Activated CD4-positive, alpha-beta memory T cell treated with anti-CD3 and anti-CD28 coated beads, Interleukin-2, amount 10 ng/mL, durations not matched to agents 7 days and 5 days (primary cell): ENCODE results near the gene WFDC8. TPM values are rescaled to one million over a fixed set of nuclear protein-coding genes. Genes with fewer than 3 reads are reported as not detected.
"Not testable (repeated sequence)": the region's sequence is repeated elsewhere in the genome, so short reads cannot be mapped to it uniquely, and the experiment has no call there.

Experiments used
- CTCF ChIA-PET: fragments of 350-600 bp; sonication (Branson Sonifier 250); formaldehyde crosslinking; loops from one replicate; lab custom pipeline; 2021; ENCODE audit warnings: antibody characterized with exemption, inconsistent platforms; lab: Charles Lee
- POLR2A ChIA-PET: fragments of 350-600 bp; sonication (Branson Sonifier 250); formaldehyde crosslinking; loops from one replicate; lab custom pipeline; 2021; ENCODE audit warnings: antibody characterized with exemption; lab: Charles Lee
- DNase-seq: peaks from one replicate; pipeline ENCODE4 v3.0.0-alpha.2; 2020
- H3K27ac Mint-ChIP-seq: one replicate; pipeline ENCODE4 v1.8.0; 2021; ENCODE audit warnings: mild to moderate bottlenecking, mixed read lengths
- H3K27me3 Mint-ChIP-seq: one replicate; pipeline ENCODE4 v1.8.0; 2021; ENCODE audit warnings: mixed read lengths
- H3K36me3 Mint-ChIP-seq: one replicate; pipeline ENCODE4 v1.8.0; 2021; ENCODE audit warnings: low read depth, mixed read lengths
- H3K4me1 Mint-ChIP-seq: one replicate; pipeline ENCODE4 v1.8.0; 2021; ENCODE audit warnings: mixed read lengths
- H3K4me3 Mint-ChIP-seq: one replicate; pipeline ENCODE4 v1.8.0; 2021; ENCODE audit warnings: mild to moderate bottlenecking, mixed read lengths
- H3K9me3 Mint-ChIP-seq: one replicate; pipeline ENCODE4 v1.8.0; 2021; ENCODE audit warnings: mixed read lengths
- total RNA-seq, 2 experiments: library from RNA; stranded (reverse); gene quantifications; one replicate each; pipeline ENCODE4 v1.2.3, GENCODE V29; 2021

The WFDC8 gene
- total RNA-seq, 2 experiments from 2014 or later: not detected

GRCh38 chr20:45583502-45583901 lies 4.4 kb upstream of the WFDC8 start:
- DNase-seq: no peak
- ChIA-PET POLR2A (no interaction called here), CTCF (no interaction called here)
- Mint-ChIP-seq H3K27ac (no peak overlapping the region), H3K36me3 (no peaks in the 10 kb centered on the region), H3K27me3 (peaks cover 21% of the 10 kb centered on the region), H3K4me1 (no peaks in the 10 kb centered on the region), H3K4me3 (no peak overlapping the region), H3K9me3 (no peaks in the 10 kb centered on the region)

- Mint-ChIP-seq H3K27me3 (peaks cover 24% of the 10 kb centered on the region), H3K4me3 (no peak overlapping the region), H3K36me3 (no peaks in the 10 kb centered on the region), H3K27ac (no peak overlapping the region), H3K9me3 (no peaks in the 10 kb centered on the region), H3K4me1 (no peaks in the 10 kb centered on the region)
- CTCF ChIA-PET: interaction anchor here (0.7 kb wide), 1 partner anchor 285 kb away, joined by 4 read pairs; no protein-coding TSS in a partner anchor
- no peak for DNase-seq
- POLR2A ChIA-PET: no interaction called here
Measured at GRCh38 chr20:45581702-45582101, 2.6 kb upstream of the WFDC8 start.

GRCh38 chr20:45578231-45578630 lies 853 bp downstream of the WFDC8 start:
- Mint-ChIP-seq H3K4me1 (no peaks in the 10 kb centered on the region), H3K4me3 (no peak overlapping the region), H3K27me3 (peaks cover 22% of the 10 kb centered on the region), H3K27ac (no peak overlapping the region), H3K9me3 (no peaks in the 10 kb centered on the region), H3K36me3 (no peaks in the 10 kb centered on the region)
- ChIA-PET POLR2A (no interaction called here), CTCF (no interaction called here)
- DNase-seq: no peak

- no peaks in the 10 kb centered on the region for H3K4me1 Mint-ChIP-seq
- no peak for DNase-seq
- peaks cover 23% of the 10 kb centered on the region for H3K27me3 Mint-ChIP-seq
- CTCF ChIA-PET: no interaction called here
- no peaks in the 10 kb centered on the region for H3K9me3 Mint-ChIP-seq
- no peaks in the 10 kb centered on the region for H3K36me3 Mint-ChIP-seq
- H3K4me3 Mint-ChIP-seq: no peak overlapping the region
- POLR2A ChIA-PET: no interaction called here
- H3K27ac Mint-ChIP-seq: no peak overlapping the region
Measured at GRCh38 chr20:45576995-45577394, 2.1 kb downstream of the WFDC8 start.

DNA sequence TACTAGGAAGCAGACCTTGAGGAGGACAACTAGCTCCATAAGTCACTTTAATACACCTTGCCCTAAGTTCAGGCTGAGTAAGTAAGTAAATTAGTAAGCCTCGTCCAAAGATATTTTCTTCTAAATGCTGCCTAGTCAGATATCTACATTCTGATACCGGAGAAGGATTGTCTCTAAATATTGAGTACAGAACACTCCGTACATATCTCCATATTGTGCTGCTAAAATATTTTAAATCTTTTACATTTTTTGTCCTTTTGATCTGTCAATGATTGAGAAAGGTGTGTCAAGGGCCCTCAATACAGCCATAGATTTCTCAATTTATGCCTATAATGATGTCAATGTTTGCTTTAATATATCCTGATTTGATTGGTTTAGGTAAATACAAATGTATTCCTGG lies 3.2 kb downstream of the WFDC8 start:
- no peaks in the 10 kb centered on the region for H3K9me3 Mint-ChIP-seq
- H3K27me3 Mint-ChIP-seq: peaks cover 25% of the 10 kb centered on the region
- POLR2A ChIA-PET: no interaction called here

GRCh38 chr20:45569650-45570049 lies 9.4 kb downstream of the WFDC8 start:
- H3K4me3 Mint-ChIP-seq, H3K27ac Mint-ChIP-seq: not testable (repeated sequence)

More for the DNA sequence above, 3.2 kb downstream of the WFDC8 start:
- no peaks in the 10 kb centered on the region for H3K36me3 Mint-ChIP-seq
- H3K4me1 Mint-ChIP-seq: no peaks in the 10 kb centered on the region
- no peak overlapping the region for H3K27ac Mint-ChIP-seq
- H3K4me3 Mint-ChIP-seq: no peak overlapping the region
- no peak for DNase-seq
- CTCF ChIA-PET: no interaction called here

DNA sequence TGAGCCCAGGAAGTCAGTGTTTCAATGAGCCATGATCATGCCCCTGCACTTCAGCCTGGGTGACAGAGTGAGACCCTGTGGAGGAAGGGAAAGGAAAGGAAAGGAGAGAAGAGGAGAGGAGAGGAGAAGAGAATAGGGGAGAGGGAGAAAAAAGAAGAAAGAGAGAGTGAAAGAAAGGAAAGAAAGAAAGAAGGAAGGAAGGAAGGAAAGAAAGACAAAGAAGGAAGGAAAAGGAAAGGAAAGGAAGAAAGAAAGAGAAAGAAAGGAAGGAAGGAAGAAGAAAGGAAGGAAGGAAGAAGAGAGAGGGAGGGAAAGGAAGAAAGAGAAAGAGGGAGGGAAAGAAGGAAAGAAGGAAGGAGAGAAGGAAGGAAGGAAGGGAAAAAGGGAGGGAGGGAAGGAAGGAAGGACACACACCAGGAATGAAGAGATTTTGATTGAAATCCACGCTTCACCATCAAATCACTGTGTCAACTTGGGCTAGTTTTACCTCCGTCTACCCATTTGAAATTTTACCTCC lies 14.3 kb downstream of the WFDC8 start:
- POLR2A ChIA-PET: no interaction called here
- no peak for DNase-seq
- Mint-ChIP-seq H3K36me3 (no peaks in the 10 kb centered on the region), H3K27me3 (peaks cover 10% of the 10 kb centered on the region), H3K9me3 (peaks cover 2% of the 10 kb centered on the region), H3K4me1 (no peaks in the 10 kb centered on the region), H3K4me3 (no peak overlapping the region), H3K27ac (no peak overlapping the region)
- CTCF ChIA-PET: interaction anchor here (0.7 kb wide), 1 partner anchor 202 kb away, joined by 4 read pairs; the partner anchor contains the start of gene SYS1

More at GRCh38 chr20:45569650-45570049, 9.4 kb downstream of the WFDC8 start:
- POLR2A ChIA-PET, H3K4me1 Mint-ChIP-seq, DNase-seq, CTCF ChIA-PET, H3K9me3 Mint-ChIP-seq, H3K36me3 Mint-ChIP-seq: not testable (repeated sequence)
- peaks cover 20% of the 10 kb centered on the region for H3K27me3 Mint-ChIP-seq

- no peak for DNase-seq
- Mint-ChIP-seq H3K9me3 (no peaks in the 10 kb centered on the region), H3K27me3 (peaks cover 20% of the 10 kb centered on the region), H3K4me3 (no peak overlapping the region), H3K4me1 (no peaks in the 10 kb centered on the region), H3K36me3 (no peaks in the 10 kb centered on the region), H3K27ac (no peak overlapping the region)
- ChIA-PET CTCF (no interaction called here), POLR2A (no interaction called here)
Measured at GRCh38 chr20:45555198-45555597, 23.9 kb downstream of the WFDC8 start.

- Mint-ChIP-seq H3K9me3 (no peaks in the 10 kb centered on the region), H3K27ac (no peak overlapping the region), H3K4me1 (no peaks in the 10 kb centered on the region), H3K4me3 (no peak overlapping the region), H3K36me3 (no peaks in the 10 kb centered on the region), H3K27me3 (peaks cover 19% of the 10 kb centered on the region)
- no peak for DNase-seq
- ChIA-PET POLR2A (no interaction called here), CTCF (no interaction called here)
Measured at GRCh38 chr20:45552456-45552855, 26.6 kb downstream of the WFDC8 start.

DNA sequence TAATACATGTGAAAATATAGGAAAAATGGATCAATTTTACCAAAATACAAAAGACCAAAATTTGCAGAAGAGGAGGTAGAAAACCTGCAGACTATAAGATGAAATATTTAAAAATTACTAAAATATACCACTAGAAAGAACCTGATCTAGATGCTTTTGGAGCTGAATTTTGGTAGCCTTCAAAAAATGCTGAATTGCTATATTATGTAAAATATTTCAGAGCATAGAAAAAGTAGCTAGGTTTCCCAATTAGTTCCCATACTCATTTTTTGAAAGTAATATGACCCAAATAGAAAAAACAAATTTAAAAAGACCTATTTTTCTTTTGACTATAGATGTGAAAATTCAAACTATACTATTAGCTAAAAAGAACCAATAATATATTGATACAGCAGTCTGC lies 28.3 kb downstream of the WFDC8 start:
- peaks cover 17% of the 10 kb centered on the region for H3K27me3 Mint-ChIP-seq
- no peaks in the 10 kb centered on the region for H3K36me3 Mint-ChIP-seq
- no peak overlapping the region for H3K4me3 Mint-ChIP-seq
- no peak for DNase-seq
- ChIA-PET CTCF (no interaction called here), POLR2A (no interaction called here)
- H3K27ac Mint-ChIP-seq: no peak overlapping the region
- H3K4me1 Mint-ChIP-seq: no peaks in the 10 kb centered on the region
- H3K9me3 Mint-ChIP-seq: no peaks in the 10 kb centered on the region

GRCh38 chr20:45548410-45548809 lies 30.7 kb downstream of the WFDC8 start:
- H3K9me3 Mint-ChIP-seq: no peaks in the 10 kb centered on the region
- no peak for DNase-seq
- ChIA-PET CTCF (no interaction called here), POLR2A (no interaction called here)
- H3K27me3 Mint-ChIP-seq: peaks cover 26% of the 10 kb centered on the region
- no peak overlapping the region for H3K4me3 Mint-ChIP-seq
- no peaks in the 10 kb centered on the region for H3K4me1 Mint-ChIP-seq
- H3K27ac Mint-ChIP-seq: no peak overlapping the region
- H3K36me3 Mint-ChIP-seq: no peaks in the 10 kb centered on the region

- POLR2A ChIA-PET: no interaction called here
- CTCF ChIA-PET: no interaction called here
Measured at GRCh38 chr20:45547206-45547770, 31.8 kb downstream of the WFDC8 start, which contains the start of gene EPPIN. TSS of gene EPPIN (minus strand) at chr20:45547401. CDS start at chr20:45547357, 44 bp downstream.

DNA sequence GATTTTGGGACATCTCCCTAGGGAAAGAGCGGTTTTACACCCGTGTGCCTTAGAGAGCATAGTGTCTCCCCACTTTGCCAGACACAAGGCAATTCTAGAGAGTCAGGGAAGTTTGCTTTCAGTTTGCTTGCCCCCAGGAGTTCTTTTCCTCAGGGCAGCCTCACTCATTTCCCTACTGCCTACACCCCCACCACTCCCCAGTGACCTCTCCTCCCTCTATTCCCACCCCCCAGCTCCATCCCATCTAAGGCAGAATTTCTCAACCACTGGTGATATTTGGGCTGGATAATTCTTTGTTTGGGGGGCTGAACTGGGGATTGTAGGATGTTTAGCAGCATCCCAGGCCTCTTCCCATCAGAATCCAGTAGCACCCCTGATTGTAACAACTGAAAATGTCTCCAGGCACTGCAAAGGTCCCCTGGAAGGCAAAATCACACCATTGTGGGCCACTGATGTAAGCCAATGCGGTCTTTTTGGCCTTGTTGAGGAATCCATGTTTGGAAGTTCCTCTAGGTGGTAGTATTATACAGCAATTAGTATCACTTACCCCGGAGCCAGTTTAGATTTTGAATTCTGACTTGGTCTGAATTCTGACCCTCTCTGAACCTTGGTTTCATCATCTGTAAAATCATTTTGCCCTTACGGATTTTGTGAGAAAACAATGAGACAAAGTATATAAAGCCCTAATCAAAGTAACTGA lies 33.2 kb downstream of the WFDC8 start:
- Mint-ChIP-seq H3K4me3 (no peak overlapping the region), H3K4me1 (no peaks in the 10 kb centered on the region), H3K27ac (no peak overlapping the region), H3K27me3 (peaks cover 34% of the 10 kb centered on the region), H3K9me3 (no peaks in the 10 kb centered on the region), H3K36me3 (no peaks in the 10 kb centered on the region)
- DNase-seq: no peak
- ChIA-PET CTCF (no interaction called here), POLR2A (no interaction called here)

More at GRCh38 chr20:45547206-45547770, 31.8 kb downstream of the WFDC8 start, which contains the start of gene EPPIN:
- no peak for DNase-seq
- Mint-ChIP-seq H3K36me3 (no peaks in the 10 kb centered on the region), H3K9me3 (no peaks in the 10 kb centered on the region), H3K27ac (no peak within 1 kb of the TSS), H3K27me3 (peaks cover 28% of the 10 kb centered on the region), H3K4me3 (no peak within 1 kb of the TSS), H3K4me1 (no peaks in the 10 kb centered on the region)
